Lower leg skin (tissue), 3 donors: Measurements from ENCODE around the gene F12.

Experiments
- CTCF ChIP-seq, 3 donors: fragments of 450-650 bp; IDR thresholded peaks; one replicate each; pipeline ENCODE4 v1.5.1; 2016; ENCODE audit warnings: antibody characterized with exemption in 3 of 3, mild to moderate bottlenecking in 3 of 3, moderate library complexity in 2 of 3
- POLR2A ChIP-seq, 2 donors: fragments of 450-650 bp; IDR thresholded peaks; one replicate each; pipeline ENCODE4 v1.6.1; 2016 to 2017; ENCODE audit warnings: antibody characterized with exemption in 2 of 2, mild to moderate bottlenecking in 1 of 2, moderate library complexity in 1 of 2

- TF ChIP-seq CTCF (IDR thresholded peaks at IDR 0.05): no peak
- no peak for TF ChIP-seq POLR2A (IDR thresholded peaks at IDR 0.05)
These were observed 3.6 kb downstream of the F12 start for GRCh38 chr5:177405805-177406204.
